ENCODE measurements around the gene AMHR2.
"Not testable (repeated sequence)": the region's sequence is repeated elsewhere in the genome, so short reads cannot be mapped to it uniquely, and the experiment has no call there.

The AMHR2 gene

GRCh38 chr12:53415752-53416389 lies 7.8 kb upstream of the AMHR2 start:
- DNase-seq (ENCODE audit: low read depth): not testable (repeated sequence)

GRCh38 chr12:53417291-53417816 lies 6.3 kb upstream of the AMHR2 start:
- DNase-seq (ENCODE audit: low read depth): not testable (repeated sequence)

- DNase-seq (ENCODE audit: low read depth): no peak
Measured at GRCh38 chr12:53418221-53418620, 5.4 kb upstream of the AMHR2 start.

GRCh38 chr12:53419756-53420155 lies 3.9 kb upstream of the AMHR2 start:
- DNase-seq (ENCODE audit: low read depth): no peak

GRCh38 chr12:53422247-53422646 lies 1.4 kb upstream of the AMHR2 start:
- not testable (repeated sequence) for DNase-seq (ENCODE audit: low read depth)

- no peak for DNase-seq (ENCODE audit: low read depth)
Measured at GRCh38 chr12:53424626-53425514, 1.2 kb downstream of the AMHR2 start.

- no peak for DNase-seq (ENCODE audit: low read depth)
Measured at GRCh38 chr12:53425515-53426150, 2.0 kb downstream of the AMHR2 start.

- no peak for DNase-seq (ENCODE audit: low read depth)
Measured at GRCh38 chr12:53427905-53428594, 4.4 kb downstream of the AMHR2 start.

- no peak for DNase-seq (ENCODE audit: low read depth)
Measured at GRCh38 chr12:53428741-53429140, 5.1 kb downstream of the AMHR2 start.

- DNase-seq (ENCODE audit: low read depth): no peak
Measured at GRCh38 chr12:53430116-53430515, 6.5 kb downstream of the AMHR2 start.

GRCh38 chr12:53431187-53431586 lies 7.5 kb downstream of the AMHR2 start:
- DNase-seq (ENCODE audit: low read depth): no peak

- not testable (repeated sequence) for DNase-seq (ENCODE audit: low read depth)
Measured at GRCh38 chr12:53435326-53435725, 11.7 kb downstream of the AMHR2 start.

- DNase-seq (ENCODE audit: low read depth): not testable (repeated sequence)
Measured at GRCh38 chr12:53439582-53439981, 15.9 kb downstream of the AMHR2 start.

GRCh38 chr12:53441040-53441833 lies 17.6 kb downstream of the AMHR2 start, which contains the start of gene PRR13:
PRR13 (plus strand) TSS chr12:53441734; CDS start chr12:53442715, 981 bp downstream.
- DNase-seq (ENCODE audit: low read depth): peak; percentile 98

- no peak for DNase-seq (ENCODE audit: low read depth)
Measured at GRCh38 chr12:53443955-53444354, 20.3 kb downstream of the AMHR2 start.

GRCh38 chr12:53444593-53445325 lies 21.1 kb downstream of the AMHR2 start:
- DNase-seq (ENCODE audit: low read depth): not testable (repeated sequence)

- DNase-seq (ENCODE audit: low read depth): no peak
Measured at GRCh38 chr12:53450936-53451335, 27.3 kb downstream of the AMHR2 start.

GRCh38 chr12:53451661-53452158 lies 28.1 kb downstream of the AMHR2 start, which contains the start of gene PCBP2:
PCBP2 (plus strand) TSS chr12:53452102; CDS start chr12:53454801, 2,699 bp downstream.
- peak; percentile 98 for DNase-seq (ENCODE audit: low read depth)

- peak; percentile 68 for DNase-seq (ENCODE audit: low read depth)
Measured at GRCh38 chr12:53452159-53453077, 28.8 kb downstream of the AMHR2 start.
